GM18520 (cell line): Measurements from ENCODE around the gene HSPB1.
"Not testable (repeated sequence)": the region's sequence is repeated elsewhere in the genome, so short reads cannot be mapped to it uniquely, and the experiment has no call there.

Experiments
- ATAC-seq: cut with Tn5 transposase; IDR thresholded peaks from one replicate; pipeline ENCODE4 v1.9.1; 2021; ENCODE audit not compliant: unreplicated experiment

Gene HSPB1

GRCh38 chr7:76302347-76303201 lies at the start of gene HSPB1:
Gene HSPB1, plus strand, starts transcription at chr7:76302673. Its CDS starts 40 bp downstream, at chr7:76302713.
- ATAC-seq: no peak

- no peak for ATAC-seq
Measured at GRCh38 chr7:76254781-76255180, 47.7 kb upstream of the HSPB1 start.

GRCh38 chr7:76257973-76258372 lies 44.5 kb upstream of the HSPB1 start:
- ATAC-seq: no peak

- no peak for ATAC-seq
Measured at GRCh38 chr7:76259124-76260093, 43.1 kb upstream of the HSPB1 start.

GRCh38 chr7:76260171-76260703 lies 42.2 kb upstream of the HSPB1 start:
- ATAC-seq: no peak

GRCh38 chr7:76261329-76261728 lies 41.1 kb upstream of the HSPB1 start:
- ATAC-seq: no peak

- ATAC-seq: no peak
Measured at GRCh38 chr7:76261931-76262330, 40.5 kb upstream of the HSPB1 start.

GRCh38 chr7:76262683-76263402 lies 39.6 kb upstream of the HSPB1 start:
- ATAC-seq: no peak

- ATAC-seq: no peak
Measured at GRCh38 chr7:76265299-76265698, 37.2 kb upstream of the HSPB1 start.

GRCh38 chr7:76267107-76267893 lies 35.2 kb upstream of the HSPB1 start:
- ATAC-seq: no peak

GRCh38 chr7:76267894-76268183 lies 34.6 kb upstream of the HSPB1 start:
- no peak for ATAC-seq

GRCh38 chr7:76268376-76268775 lies 34.1 kb upstream of the HSPB1 start:
- no peak for ATAC-seq

- no peak for ATAC-seq
Measured at GRCh38 chr7:76269895-76270294, 32.6 kb upstream of the HSPB1 start.

- not testable (repeated sequence) for ATAC-seq
Measured at GRCh38 chr7:76271384-76271783, 31.1 kb upstream of the HSPB1 start.

- no peak for ATAC-seq
Measured at GRCh38 chr7:76272142-76272541, 30.3 kb upstream of the HSPB1 start.

- ATAC-seq: no peak
Measured at GRCh38 chr7:76272851-76273497, 29.5 kb upstream of the HSPB1 start.

GRCh38 chr7:76273503-76273902 lies 29.0 kb upstream of the HSPB1 start:
- ATAC-seq: no peak

- ATAC-seq: no peak
Measured at GRCh38 chr7:76278540-76278939, 23.9 kb upstream of the HSPB1 start.

GRCh38 chr7:76280408-76280807 lies 22.1 kb upstream of the HSPB1 start:
- no peak for ATAC-seq
